Natural killer cell treated with Interleukin-12 subunit alpha and Interleukin-12 subunit beta and Interleukin-15 and Interleukin-18, amount 100 ng/mL, for 72 hours (primary cell): Measurements from ENCODE around the gene SETD5. TPM values are rescaled to one million over a fixed set of nuclear protein-coding genes. Genes with fewer than 3 reads are reported as not detected.
A peak's percentile ranks its signal among the peaks of the same experiment; 100 is the strongest.

Experiments used
- ATAC-seq, 2 donors: fragments of 150-1000 bp; cut with Tn5 transposase in 1 of 2; sonication (Bioruptor Pico), chemical (Tn5 transposase) in 1 of 2; 2 replicates each; pipeline ENCODE4 v1.10.0; 2021
- DNase-seq: peaks from one replicate; pipeline ENCODE4 v3.0.0; 2022; ENCODE audit warnings: low spot score
- H3K27ac Mint-ChIP-seq, 2 donors: 1 replicate in 1 of 2; 2 replicates in 1 of 2; pipeline ENCODE4 v1.8.0; 2022; ENCODE audit warnings: mixed read lengths in 2 of 2, mild to moderate bottlenecking in 1 of 2, moderate library complexity in 1 of 2
- H3K27me3 Mint-ChIP-seq, 2 donors: 1 replicate in 1 of 2; 2 replicates in 1 of 2; pipeline ENCODE4 v1.8.0; 2022; ENCODE audit warnings: mixed read lengths in 2 of 2
- H3K36me3 Mint-ChIP-seq: one replicate; pipeline ENCODE4 v1.8.0; 2022; ENCODE audit warnings: mixed read lengths
- H3K4me1 Mint-ChIP-seq, 2 donors: 1 replicate in 1 of 2; 2 replicates in 1 of 2; pipeline ENCODE4 v1.8.0; 2022; ENCODE audit warnings: low read depth in 2 of 2, mixed read lengths in 2 of 2, mild to moderate bottlenecking in 1 of 2
- H3K4me3 Mint-ChIP-seq: one replicate; pipeline ENCODE4 v1.8.0; 2022; ENCODE audit warnings: mixed read lengths
- H3K9me3 Mint-ChIP-seq: 2 replicates; pipeline ENCODE4 v1.8.0; 2022; ENCODE audit warnings: mixed read lengths
- total RNA-seq, 2 donors: library from RNA; stranded (reverse); gene quantifications; one replicate each; pipeline ENCODE4 v1.2.3, GENCODE V29; 2022

The SETD5 gene
- total RNA-seq, 2 donors from 2014 or later = 131 to 188 TPM

DNA sequence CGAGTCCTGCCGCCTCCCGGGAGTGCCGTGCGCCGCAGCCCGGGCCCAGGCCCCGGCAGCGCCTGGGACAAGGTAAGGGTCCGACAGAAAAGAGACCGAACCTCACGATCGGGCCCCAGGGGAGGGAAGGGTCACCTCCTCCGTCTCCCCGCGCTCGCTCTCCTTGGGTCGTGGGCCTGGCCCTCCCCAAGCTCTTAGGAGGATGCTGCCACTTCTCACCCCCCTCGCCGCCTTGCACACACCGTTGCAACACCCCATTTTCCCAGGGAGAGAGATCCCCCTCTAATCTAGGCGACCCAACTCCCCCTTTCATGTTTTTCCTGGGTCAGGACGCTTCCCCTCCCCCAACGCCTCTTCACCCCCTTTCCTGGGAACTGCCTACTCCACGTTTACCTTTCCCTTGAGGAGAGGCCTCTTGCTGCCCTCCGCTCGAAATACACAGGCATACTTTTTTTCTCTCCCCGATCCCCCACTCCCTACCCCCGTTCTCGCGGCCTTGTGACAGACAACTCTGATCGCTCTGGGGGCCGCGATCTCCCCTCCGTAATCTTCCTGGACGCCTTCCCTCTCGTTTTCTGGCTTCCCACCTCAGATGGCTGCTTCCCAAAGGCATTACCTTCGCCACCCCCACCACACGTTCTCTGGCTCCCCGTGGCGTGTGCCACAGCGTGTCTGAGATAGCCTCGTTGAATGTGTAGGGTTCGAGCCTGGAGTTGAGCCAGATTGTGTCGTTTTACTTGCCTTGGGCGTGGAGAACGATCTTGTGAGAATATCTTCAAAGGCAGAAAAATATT lies 688 bp downstream of the SETD5 start:
- ATAC-seq = no peak
- Mint-ChIP-seq H3K27me3 (no peaks in the 10 kb centered on the region), H3K4me3 (peak overlapping the region; percentile 97), H3K27ac (peak overlapping the region; percentile 96 to 97), H3K9me3 (no peaks in the 10 kb centered on the region), H3K36me3 (peaks cover 28% of the 10 kb centered on the region), H3K4me1 (peaks cover 55 to 73% of the 10 kb centered on the region in 2 donors)
- no peak for DNase-seq

DNA sequence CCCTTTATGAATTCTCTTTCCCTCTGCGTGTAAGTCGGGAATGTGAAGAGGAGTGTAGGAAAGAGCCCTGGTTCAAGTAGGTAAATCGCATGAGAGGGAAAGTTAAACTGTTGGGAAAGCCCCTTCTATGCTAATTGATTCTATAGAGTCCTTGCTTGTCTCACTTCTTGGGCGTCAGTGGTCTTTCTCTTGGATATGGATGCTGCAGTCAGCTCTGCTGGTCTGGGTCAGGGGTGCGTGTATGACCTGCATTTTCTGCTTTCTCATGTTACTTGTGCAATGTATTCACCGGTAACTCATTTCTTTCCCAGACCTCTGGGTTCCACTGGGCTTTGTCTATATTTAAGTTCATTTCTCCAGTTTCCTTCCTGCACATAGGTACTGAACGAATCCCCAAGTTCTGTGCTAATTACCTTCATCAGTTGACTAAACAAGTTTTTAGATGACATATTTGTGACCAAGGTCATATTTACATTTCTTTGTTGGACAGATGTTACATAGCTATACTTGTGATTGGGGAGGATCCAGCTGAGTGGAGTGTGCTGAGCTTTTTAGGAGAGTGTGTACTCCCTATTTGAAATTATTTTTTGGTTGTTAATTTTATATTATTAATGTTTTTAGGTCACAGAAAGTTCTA lies 1.4 kb downstream of the SETD5 start:
- DNase-seq (no peak), ATAC-seq (no peak)
- H3K9me3 Mint-ChIP-seq = no peaks in the 10 kb centered on the region
- H3K36me3 Mint-ChIP-seq = peaks cover 28% of the 10 kb centered on the region
- H3K27ac Mint-ChIP-seq = peak overlapping the region; percentile 96 to 97
- peaks cover 55 to 70% of the 10 kb centered on the region in 2 donors for H3K4me1 Mint-ChIP-seq
- H3K4me3 Mint-ChIP-seq = peak overlapping the region; percentile 97
- H3K27me3 Mint-ChIP-seq = no peaks in the 10 kb centered on the region

DNA sequence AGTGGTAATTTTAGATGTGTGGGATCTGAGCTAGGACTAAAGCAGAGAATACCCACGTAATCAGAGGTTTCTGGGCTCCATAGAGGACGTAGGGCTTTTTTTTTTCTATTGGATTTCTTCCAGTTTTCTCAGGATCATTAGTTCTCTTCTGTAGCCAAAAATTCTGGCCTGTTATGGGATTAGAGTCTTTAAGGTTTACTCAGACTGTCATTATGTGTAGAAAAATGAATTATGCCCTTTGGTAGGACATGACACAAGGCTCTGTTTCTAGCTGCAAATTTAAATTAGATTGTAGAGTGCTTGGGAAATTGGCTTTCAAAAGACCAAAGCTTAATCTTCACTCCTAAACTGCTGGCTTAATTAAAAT lies 1.9 kb downstream of the SETD5 start:
- H3K36me3 Mint-ChIP-seq = peaks cover 26% of the 10 kb centered on the region
- peak overlapping the region; percentile 97 for H3K4me3 Mint-ChIP-seq
- ATAC-seq = no peak
- H3K27me3 Mint-ChIP-seq = no peaks in the 10 kb centered on the region
- H3K9me3 Mint-ChIP-seq = no peaks in the 10 kb centered on the region
- peaks cover 55 to 68% of the 10 kb centered on the region in 2 donors for H3K4me1 Mint-ChIP-seq
- DNase-seq = no peak
- H3K27ac Mint-ChIP-seq = peak overlapping the region; percentile 96 to 97

DNA sequence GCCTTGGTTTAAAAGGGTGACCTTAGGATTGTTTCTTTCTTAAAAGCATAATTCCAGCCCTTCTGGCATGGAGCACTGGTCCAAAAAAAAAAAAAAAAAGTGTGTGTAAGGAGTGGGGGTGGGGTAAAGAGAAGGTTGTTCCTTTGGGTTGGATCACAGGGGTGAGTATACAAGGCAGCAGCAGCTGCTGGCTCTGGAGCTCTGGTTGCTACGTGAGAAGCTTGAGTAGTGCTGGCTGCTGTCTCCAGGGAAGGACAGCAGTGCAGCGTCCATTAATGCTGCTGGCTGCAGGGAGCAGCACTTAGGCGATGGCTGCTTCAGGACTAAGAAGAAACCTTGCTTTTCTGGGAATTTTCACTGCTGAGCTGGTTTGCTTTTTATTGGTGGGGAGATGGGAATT lies 2.3 kb downstream of the SETD5 start:
- DNase-seq (no peak), ATAC-seq (no peak)
- Mint-ChIP-seq H3K36me3 (peaks cover 22% of the 10 kb centered on the region), H3K4me1 (peaks cover 53 to 68% of the 10 kb centered on the region in 2 donors), H3K27me3 (no peaks in the 10 kb centered on the region), H3K4me3 (peak overlapping the region; percentile 97), H3K9me3 (no peaks in the 10 kb centered on the region), H3K27ac (peak overlapping the region; percentile 96 to 97)

DNA sequence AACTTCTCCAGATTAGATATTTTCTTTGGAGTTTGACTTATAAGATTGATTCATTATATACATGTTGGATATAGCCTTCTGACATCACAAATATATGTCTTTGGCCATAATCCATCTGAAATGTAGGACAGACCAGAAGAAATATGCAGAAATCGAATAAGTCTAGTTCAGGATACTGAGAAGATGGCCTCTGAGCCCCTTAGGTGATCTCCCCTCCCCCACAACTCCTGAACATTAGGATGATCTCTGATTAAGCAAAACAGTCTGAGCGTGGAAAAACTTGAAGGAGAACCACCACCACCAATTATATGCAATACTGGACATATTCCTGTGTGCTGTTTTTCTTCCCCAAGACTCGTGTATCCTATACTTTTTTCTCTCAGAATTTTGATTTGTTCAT lies 3.2 kb downstream of the SETD5 start:
- Mint-ChIP-seq H3K4me3 (peak overlapping the region; percentile 62), H3K36me3 (peaks cover 13% of the 10 kb centered on the region), H3K4me1 (peaks cover 49 to 65% of the 10 kb centered on the region in 2 donors), H3K9me3 (no peaks in the 10 kb centered on the region), H3K27ac (peak overlapping the region in 1 of 2 donors; percentile 97), H3K27me3 (no peaks in the 10 kb centered on the region)
- ATAC-seq (no peak), DNase-seq (no peak)

DNA sequence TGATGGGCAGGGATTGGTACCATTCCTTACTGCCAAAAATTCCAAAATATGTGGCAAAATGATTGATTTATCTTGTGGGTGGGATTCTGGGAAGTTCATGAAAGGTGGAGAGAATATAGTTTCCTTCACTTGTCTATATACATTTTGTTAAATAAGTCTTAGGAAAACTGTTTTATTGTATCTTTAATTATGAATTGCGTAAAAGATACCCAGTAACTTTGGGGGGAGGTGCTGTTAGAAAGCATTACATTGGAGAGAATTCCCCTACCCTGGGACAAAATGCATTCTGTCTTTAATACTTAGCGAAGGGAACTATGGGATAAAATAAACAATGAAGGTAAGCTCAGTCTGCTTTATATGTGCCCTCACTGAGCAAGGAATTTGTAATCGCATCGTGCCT lies 4.6 kb downstream of the SETD5 start:
- no peaks in the 10 kb centered on the region for H3K9me3 Mint-ChIP-seq
- peak overlapping the region in 1 of 2 donors; percentile 12 for H3K27ac Mint-ChIP-seq
- no peaks in the 10 kb centered on the region for H3K27me3 Mint-ChIP-seq
- peaks cover 48 to 64% of the 10 kb centered on the region in 2 donors for H3K4me1 Mint-ChIP-seq
- no peak for ATAC-seq
- no peak for DNase-seq
- peaks cover 10% of the 10 kb centered on the region for H3K36me3 Mint-ChIP-seq
- peak overlapping the region; percentile 28 for H3K4me3 Mint-ChIP-seq

DNA sequence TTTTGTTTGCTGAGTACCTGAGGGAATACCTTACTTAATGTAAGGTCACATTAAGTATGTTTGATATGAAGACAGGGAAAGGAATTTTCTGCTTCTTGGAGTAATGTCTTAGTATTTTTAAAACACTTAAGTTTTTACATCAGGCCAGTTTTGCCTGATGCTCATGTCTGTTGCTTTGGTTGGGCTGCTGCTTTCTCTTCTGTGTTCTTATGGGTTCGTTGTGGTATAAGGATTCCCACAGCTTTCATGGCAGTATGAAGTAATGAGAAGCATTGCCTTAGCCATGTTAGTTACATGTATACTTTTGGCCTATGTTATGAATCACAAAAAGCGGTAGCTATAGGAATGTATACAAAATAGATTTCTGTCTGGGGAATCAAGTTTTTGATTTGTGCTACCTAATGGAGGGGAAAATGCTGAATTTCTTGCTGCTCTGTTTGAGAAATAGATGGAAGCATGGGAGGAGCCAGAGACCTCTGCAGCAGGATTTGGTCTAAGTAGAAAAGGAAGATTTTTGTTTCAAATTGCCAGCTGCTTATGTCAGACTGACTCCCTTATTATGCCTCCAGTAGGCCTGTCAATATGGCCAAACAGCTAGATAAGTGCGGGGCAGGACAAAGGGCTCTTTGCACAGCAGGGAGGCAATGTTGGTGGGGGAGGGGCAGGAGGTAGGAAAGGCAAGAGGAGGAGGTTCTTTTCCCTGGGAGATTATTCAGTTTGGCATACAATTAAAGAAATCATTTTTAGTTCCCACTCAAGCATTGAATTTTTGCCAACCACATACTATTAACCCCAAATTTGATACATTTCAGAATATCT lies 5.2 kb downstream of the SETD5 start:
- DNase-seq (no peak), ATAC-seq (no peak)
- Mint-ChIP-seq H3K27ac (peak overlapping the region; percentile 12 to 37), H3K9me3 (no peaks in the 10 kb centered on the region), H3K4me3 (peak overlapping the region; percentile 35), H3K27me3 (no peaks in the 10 kb centered on the region), H3K4me1 (peaks cover 52 to 64% of the 10 kb centered on the region in 2 donors), H3K36me3 (peaks cover 10% of the 10 kb centered on the region)

DNA sequence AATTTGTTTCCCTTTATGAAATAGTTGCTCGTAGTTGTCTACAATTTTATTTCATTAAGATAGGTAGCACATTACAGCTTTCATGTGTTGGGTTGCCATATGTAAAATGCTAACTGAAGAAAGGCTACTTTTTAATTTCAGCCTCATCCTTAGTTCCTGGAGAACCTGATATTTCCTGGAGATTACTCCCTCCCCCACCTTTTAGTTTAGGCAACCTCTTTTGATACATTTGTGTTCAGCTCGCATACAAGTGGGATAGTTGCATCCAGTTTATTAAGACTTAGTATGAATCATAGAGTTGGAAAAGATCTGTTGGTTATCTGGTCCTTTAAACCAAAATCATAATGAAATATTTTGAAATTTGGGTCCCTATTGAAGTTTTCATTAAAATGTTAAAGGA lies 6.0 kb downstream of the SETD5 start:
- ATAC-seq (no peak), DNase-seq (no peak)
- H3K9me3 Mint-ChIP-seq = no peaks in the 10 kb centered on the region
- H3K27me3 Mint-ChIP-seq = no peaks in the 10 kb centered on the region
- H3K36me3 Mint-ChIP-seq = peaks cover 6% of the 10 kb centered on the region
- no peak overlapping the region for H3K27ac Mint-ChIP-seq
- peaks cover 50 to 62% of the 10 kb centered on the region in 2 donors for H3K4me1 Mint-ChIP-seq
- no peak overlapping the region for H3K4me3 Mint-ChIP-seq

DNA sequence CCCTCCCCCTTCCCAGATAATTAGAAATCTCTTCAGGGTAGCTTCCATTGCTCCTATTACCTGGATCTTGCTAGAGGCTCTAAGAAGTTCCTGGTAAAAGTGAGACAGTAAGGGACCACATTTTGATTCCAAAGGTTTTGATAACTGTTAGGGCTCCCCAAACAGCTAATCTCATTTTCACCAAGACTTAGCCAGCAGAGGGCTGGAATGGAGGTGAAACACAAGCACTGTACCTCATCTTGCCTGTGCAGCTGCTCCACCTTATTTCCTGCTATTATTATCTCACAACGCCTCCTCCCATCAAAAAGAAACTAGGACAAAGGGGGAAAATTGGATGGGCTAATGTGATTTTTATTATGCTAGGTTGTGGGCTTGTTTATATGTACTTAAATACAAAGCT lies 7.3 kb downstream of the SETD5 start:
- Mint-ChIP-seq H3K4me1 (peaks cover 46 to 62% of the 10 kb centered on the region in 2 donors), H3K27ac (no peak overlapping the region), H3K4me3 (no peak overlapping the region), H3K9me3 (no peaks in the 10 kb centered on the region), H3K36me3 (peaks cover 2% of the 10 kb centered on the region), H3K27me3 (no peaks in the 10 kb centered on the region)
- ATAC-seq (no peak), DNase-seq (no peak)

DNA sequence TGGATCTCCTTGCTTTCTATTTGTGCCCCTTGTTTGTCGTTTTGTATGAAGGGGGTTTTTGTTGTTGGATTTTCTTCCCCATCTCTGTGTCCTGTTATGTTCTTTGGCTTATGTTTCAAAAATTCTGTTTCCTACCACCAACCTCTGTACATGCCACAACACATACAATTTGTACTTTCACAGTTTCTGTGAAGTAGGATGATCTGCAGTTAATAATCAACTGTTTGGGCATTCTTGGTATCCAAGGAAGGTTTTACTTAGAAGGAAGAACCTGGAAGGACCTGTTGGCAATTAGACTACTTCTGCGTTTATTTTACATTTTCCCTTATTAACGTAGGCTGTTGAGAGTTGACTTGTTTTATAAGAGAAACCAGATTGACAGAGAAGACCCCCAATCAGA lies 8.3 kb downstream of the SETD5 start:
- H3K27me3 Mint-ChIP-seq = no peaks in the 10 kb centered on the region
- ATAC-seq (no peak), DNase-seq (no peak)
- no peak overlapping the region for H3K4me3 Mint-ChIP-seq
- peaks cover 48 to 63% of the 10 kb centered on the region in 2 donors for H3K4me1 Mint-ChIP-seq
- H3K27ac Mint-ChIP-seq = peak overlapping the region in 1 of 2 donors; percentile 7
- peaks cover 6% of the 10 kb centered on the region for H3K36me3 Mint-ChIP-seq
- H3K9me3 Mint-ChIP-seq = no peaks in the 10 kb centered on the region

DNA sequence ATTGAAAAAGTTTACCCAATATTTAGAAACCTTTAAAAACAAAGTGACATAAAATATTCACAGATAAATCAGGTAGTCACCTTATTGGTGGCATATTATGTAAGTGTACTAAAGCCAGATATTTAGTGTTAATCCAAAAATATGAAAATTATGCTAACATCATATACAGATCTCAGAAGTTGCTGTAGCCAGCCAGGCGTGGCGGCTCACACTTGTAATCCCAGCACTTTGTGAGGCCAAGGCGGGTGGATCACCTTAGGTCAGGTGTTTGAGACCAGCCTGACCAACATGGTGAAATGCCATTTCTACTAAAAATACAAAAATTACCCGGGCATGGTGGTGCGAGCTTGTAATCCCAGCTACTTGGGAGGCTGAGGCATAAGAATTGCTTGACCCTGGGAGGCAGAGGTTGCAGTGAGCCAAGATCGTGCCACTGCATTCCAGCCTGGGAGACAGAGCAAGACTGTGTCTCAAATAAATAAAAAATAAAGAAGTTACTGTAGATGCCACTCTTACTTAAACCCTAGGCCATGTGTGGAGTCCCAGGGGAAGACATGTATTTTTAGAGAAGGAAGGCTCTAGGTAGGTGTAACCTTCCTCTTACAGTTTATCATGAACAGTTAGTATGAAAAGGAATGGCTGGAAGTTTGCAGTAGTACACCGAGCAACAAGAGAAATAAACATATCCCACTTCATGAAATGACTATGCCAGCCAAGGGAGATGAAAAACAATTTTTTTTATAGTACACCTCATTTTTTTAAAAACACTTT lies 9.6 kb downstream of the SETD5 start:
- Mint-ChIP-seq H3K27ac (no peak overlapping the region), H3K4me1 (peaks cover 42 to 53% of the 10 kb centered on the region in 2 donors), H3K27me3 (no peaks in the 10 kb centered on the region), H3K9me3 (no peaks in the 10 kb centered on the region), H3K4me3 (no peak overlapping the region), H3K36me3 (peaks cover 6% of the 10 kb centered on the region)
- ATAC-seq (no peak), DNase-seq (no peak)

DNA sequence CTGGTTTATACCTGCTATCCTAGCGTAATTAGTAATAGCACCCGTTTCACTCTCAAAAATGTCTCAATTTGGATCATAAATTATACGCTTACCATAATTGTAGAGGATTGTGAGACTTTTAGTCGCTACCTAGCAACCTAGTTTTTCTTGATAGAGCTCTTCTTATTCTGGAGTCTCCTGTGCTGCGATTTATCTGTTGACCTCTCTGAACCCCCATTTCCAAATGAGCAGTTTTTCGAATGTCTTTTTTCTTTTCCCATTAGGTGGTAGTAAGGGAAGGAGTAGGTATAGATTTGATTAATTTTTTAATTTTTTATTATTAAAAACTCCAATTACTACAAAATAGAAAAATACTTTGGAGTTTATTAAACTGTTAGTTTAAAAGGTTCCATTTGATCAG lies 10.6 kb downstream of the SETD5 start:
- Mint-ChIP-seq H3K9me3 (no peaks in the 10 kb centered on the region), H3K4me3 (no peak overlapping the region), H3K27me3 (no peaks in the 10 kb centered on the region), H3K27ac (peak overlapping the region in 1 of 2 donors; percentile 37), H3K4me1 (peaks cover 40 to 51% of the 10 kb centered on the region in 2 donors), H3K36me3 (peaks cover 6% of the 10 kb centered on the region)
- no peak for ATAC-seq
- no peak for DNase-seq

DNA sequence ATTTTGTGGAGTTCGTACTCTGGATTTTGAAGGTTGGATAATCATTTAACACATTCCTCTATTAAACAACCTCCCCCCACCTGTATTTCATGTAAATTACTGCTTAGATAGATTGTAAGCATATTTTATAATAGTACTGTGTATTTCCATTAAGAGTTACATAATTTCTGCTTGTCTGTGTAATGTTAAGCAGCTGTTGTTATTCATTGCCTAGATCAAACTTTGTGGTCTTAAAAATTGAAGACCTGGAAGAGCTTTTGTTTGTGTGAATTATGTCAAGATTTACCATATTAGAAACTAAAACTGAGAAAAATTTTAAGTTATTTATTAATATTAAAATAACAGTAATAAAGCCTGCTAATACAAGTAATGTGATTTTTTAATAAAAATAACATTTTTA lies 11.1 kb downstream of the SETD5 start:
- peaks cover 43 to 52% of the 10 kb centered on the region in 2 donors for H3K4me1 Mint-ChIP-seq
- H3K36me3 Mint-ChIP-seq = peaks cover 6% of the 10 kb centered on the region
- H3K4me3 Mint-ChIP-seq = no peak overlapping the region
- no peak for DNase-seq
- no peaks in the 10 kb centered on the region for H3K9me3 Mint-ChIP-seq
- no peak for ATAC-seq
- H3K27me3 Mint-ChIP-seq = no peaks in the 10 kb centered on the region
- peak overlapping the region in 1 of 2 donors; percentile 37 for H3K27ac Mint-ChIP-seq
